MCF 10A (cell line): ENCODE data around the gene SMYD3. TPM values are rescaled to one million over a fixed set of nuclear protein-coding genes. Genes with fewer than 3 reads are reported as not detected.

Experiments used
- BruUV-seq: library from RNA; stranded (reverse); fragments of 400-500 nt; replicated peaks from 2 replicates; lab custom pipeline; 2021; lab: Mats Ljungman, UMichigan
- CTCF ChIA-PET: fragments of 300-600 bp; sonication (Branson Sonifier 250); formaldehyde crosslinking; extraction: SDS; loops from one replicate; lab custom pipeline; 2021; ENCODE audit warnings: antibody characterized with exemption, inconsistent platforms; lab: Yijun Ruan, JAX
- POLR2A ChIA-PET: fragments of 300-600, 350-650 bp; sonication (Branson Sonifier 250); formaldehyde crosslinking; extraction: SDS; loops from one replicate; lab custom pipeline; 2020; ENCODE audit warnings: antibody characterized with exemption, inconsistent platforms; lab: Yijun Ruan, JAX
- DNase-seq: peaks from one replicate; pipeline ENCODE4 v3.0.0-alpha.2; 2018; ENCODE audit not compliant: unreplicated experiment
- H3K27ac Mint-ChIP-seq: one replicate; pipeline ENCODE4 v1.8.0; 2022; ENCODE audit warnings: mild to moderate bottlenecking, low read depth, mixed read lengths; ENCODE audit not compliant: unreplicated experiment
- H3K27me3 Mint-ChIP-seq: one replicate; pipeline ENCODE4 v1.8.0; 2022; ENCODE audit warnings: mixed read lengths; ENCODE audit not compliant: insufficient read depth, unreplicated experiment
- H3K36me3 Mint-ChIP-seq: one replicate; pipeline ENCODE4 v1.8.0; 2022; ENCODE audit warnings: mild to moderate bottlenecking, moderate library complexity, mixed read lengths; ENCODE audit not compliant: insufficient read depth, unreplicated experiment
- H3K4me1 Mint-ChIP-seq: one replicate; pipeline ENCODE4 v1.8.0; 2022; ENCODE audit warnings: mixed read lengths; ENCODE audit not compliant: insufficient read depth, unreplicated experiment
- H3K4me3 Mint-ChIP-seq: one replicate; pipeline ENCODE4 v1.8.0; 2022; ENCODE audit warnings: mild to moderate bottlenecking, moderate library complexity, mixed read lengths; ENCODE audit not compliant: unreplicated experiment
- H3K9me3 Mint-ChIP-seq: one replicate; pipeline ENCODE4 v1.8.0; 2022; ENCODE audit warnings: mixed read lengths; ENCODE audit not compliant: unreplicated experiment
- CTCF ChIP-seq: fragments of 200-600 bp; IDR thresholded peaks from one replicate; pipeline ENCODE4 v1.8.0; 2022; ENCODE audit warnings: antibody characterized with exemption, mild to moderate bottlenecking; ENCODE audit not compliant: unreplicated experiment
- intact Hi-C: fragments of 100-400 bp; cut with micrococcal nuclease; formaldehyde crosslinking; loops from 2 replicates; pipeline ENCODE4 v1.14.1; 2022
- total RNA-seq: library from RNA; stranded (reverse); gene quantifications from 2 replicates; pipeline ENCODE4 v1.2.3, GENCODE V29; 2022

The SMYD3 gene
- total RNA-seq, 1 experiment from 2014 or later, result 26.9 TPM

DNA sequence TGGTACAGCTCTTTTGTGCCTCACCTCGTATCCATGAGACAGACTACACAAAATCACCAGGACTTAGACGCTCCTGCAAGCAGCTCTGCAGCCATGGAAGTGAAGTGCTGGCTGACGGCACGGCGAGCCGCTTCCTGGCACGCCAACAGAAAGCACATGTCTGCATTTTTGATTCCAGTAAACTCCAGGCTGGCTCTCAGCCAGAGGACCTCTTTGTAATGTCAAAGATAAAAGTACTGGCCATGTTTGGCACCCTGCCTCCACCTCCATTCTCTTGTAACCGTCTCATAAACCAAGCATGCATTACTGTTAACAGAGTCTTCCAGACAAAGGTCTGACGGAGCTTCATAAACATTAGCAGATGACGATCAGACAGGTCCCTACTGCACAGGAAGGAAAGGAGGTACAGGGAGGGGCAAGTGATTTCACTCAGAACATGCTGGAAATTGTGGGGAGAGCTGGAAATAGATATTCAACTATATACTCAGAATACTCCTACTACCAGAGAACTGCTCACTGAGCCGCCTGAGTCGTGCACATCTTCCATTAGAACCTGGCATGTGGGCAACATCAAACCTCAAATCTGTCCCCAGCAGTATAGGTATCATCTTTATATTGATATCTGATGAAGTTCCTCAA, 632.0 kb downstream of the SMYD3 start:
- H3K27me3 Mint-ChIP-seq, result no peaks in the 10 kb centered on the region
- peaks cover 5% of the 10 kb centered on the region for H3K4me1 Mint-ChIP-seq
- intact Hi-C loops, result no loop called here
- BruUV-seq, result no TSS peak
- H3K27ac Mint-ChIP-seq, result peak overlapping the region; percentile 6
- no peak overlapping the region for H3K4me3 Mint-ChIP-seq
- peak; percentile 90 for DNase-seq
- TF ChIP-seq CTCF, result no peak
- H3K9me3 Mint-ChIP-seq, result no peaks in the 10 kb centered on the region
- ChIA-PET POLR2A (no interaction called here), CTCF (interaction anchor here (0.5 to 1.4 kb wide), 3 partner anchors 11 to 1389 kb away, joined by 3 to 5 read pairs (median 4); no protein-coding TSS in a partner anchor)
- H3K36me3 Mint-ChIP-seq, result no peaks in the 10 kb centered on the region

- peak; percentile 34 for DNase-seq
- BruUV-seq, result no TSS peak
- intact Hi-C loops, result no loop called here
- ChIA-PET CTCF (interaction anchor here (0.5 to 1.4 kb wide), 5 partner anchors 10 to 1388 kb away, joined by 3 to 5 read pairs (median 3); no protein-coding TSS in a partner anchor), POLR2A (no interaction called here)
- H3K4me1 Mint-ChIP-seq, result peaks cover 5% of the 10 kb centered on the region
- no peak for TF ChIP-seq CTCF
- no peak overlapping the region for H3K4me3 Mint-ChIP-seq
- no peaks in the 10 kb centered on the region for H3K27me3 Mint-ChIP-seq
- H3K27ac Mint-ChIP-seq, result no peak overlapping the region
- no peaks in the 10 kb centered on the region for H3K9me3 Mint-ChIP-seq
- no peaks in the 10 kb centered on the region for H3K36me3 Mint-ChIP-seq
These were observed 633.0 kb downstream of the SMYD3 start for GRCh38 chr1:245873883-245874671.

- no peak for DNase-seq
- H3K4me1 Mint-ChIP-seq, result peaks cover 5% of the 10 kb centered on the region
- H3K4me3 Mint-ChIP-seq, result no peak overlapping the region
- CTCF ChIA-PET, result interaction anchor here (0.5 to 1.3 kb wide), 5 partner anchors 13 to 57 kb away, joined by 3 to 5 read pairs (median 3); no protein-coding TSS in a partner anchor
- H3K9me3 Mint-ChIP-seq, result no peaks in the 10 kb centered on the region
- intact Hi-C loops, result no loop called here
- H3K36me3 Mint-ChIP-seq, result no peaks in the 10 kb centered on the region
- H3K27ac Mint-ChIP-seq, result no peak overlapping the region
- TF ChIP-seq CTCF, result no peak
- no peaks in the 10 kb centered on the region for H3K27me3 Mint-ChIP-seq
- no TSS peak for BruUV-seq
- POLR2A ChIA-PET, result no interaction called here
These were observed 634.0 kb downstream of the SMYD3 start for GRCh38 chr1:245873068-245873467.

DNA sequence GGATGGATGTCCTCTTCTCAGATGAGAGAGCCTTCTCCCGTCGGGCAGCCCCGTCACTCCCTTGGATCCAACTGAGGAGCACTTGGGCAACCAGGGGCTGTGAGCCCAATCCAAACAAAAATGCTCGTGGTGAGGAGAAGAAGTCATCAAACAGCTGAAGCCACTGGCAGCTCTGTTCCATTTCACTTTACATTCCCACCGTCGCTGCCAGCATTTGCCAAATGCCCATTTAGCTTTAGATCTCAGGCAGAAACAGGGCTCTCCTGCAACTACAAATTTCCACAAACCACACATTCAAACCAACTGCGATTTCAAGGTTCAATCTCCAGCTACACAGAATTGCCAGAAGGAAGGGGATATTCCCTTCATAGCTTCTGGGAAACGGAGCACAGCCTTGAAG, 634.6 kb downstream of the SMYD3 start:
- H3K4me1 Mint-ChIP-seq, result peaks cover 5% of the 10 kb centered on the region
- H3K27ac Mint-ChIP-seq, result no peak overlapping the region
- no peak for DNase-seq
- ChIA-PET POLR2A (no interaction called here), CTCF (interaction anchor here (0.5 to 1.5 kb wide), 6 partner anchors 13 to 286 kb away, joined by 3 to 5 read pairs (median 3); no protein-coding TSS in a partner anchor)
- H3K36me3 Mint-ChIP-seq, result no peaks in the 10 kb centered on the region
- no peaks in the 10 kb centered on the region for H3K27me3 Mint-ChIP-seq
- TF ChIP-seq CTCF, result no peak
- no TSS peak for BruUV-seq
- H3K9me3 Mint-ChIP-seq, result no peaks in the 10 kb centered on the region
- no peak overlapping the region for H3K4me3 Mint-ChIP-seq
- intact Hi-C loops, result no loop called here
